Bronchial epithelial cell (primary cell): Measurements from ENCODE around the gene PCK2. TPM values are rescaled to one million over a fixed set of nuclear protein-coding genes. Genes with fewer than 3 reads are reported as not detected.

ENCODE experiments used
- DNase-seq: peaks from one replicate; pipeline ENCODE4 v3.0.0-alpha.2; 2010; ENCODE audit warnings: low read depth
- FAIRE-seq: peaks from 2 replicates; lab custom pipeline; 2011; peaks lifted over from hg19 to GRCh38; lab: Jason Lieb, UNC
- H3K27me3 ChIP-seq: 2 replicates; pipeline ENCODE4 v1.5.1; 2011; ENCODE audit warnings: low read length; ENCODE audit not compliant: control insufficient read depth, insufficient read depth
- H3K36me3 ChIP-seq: 2 replicates; pipeline ENCODE4 v1.5.1; 2011; ENCODE audit warnings: low read length; ENCODE audit not compliant: control insufficient read depth, insufficient read depth
- H3K4me3 ChIP-seq: 2 replicates; pipeline ENCODE4 v1.5.1; 2011; ENCODE audit warnings: mild to moderate bottlenecking, low read depth, low read length, control low read depth
- total RNA-seq: library from RNA; depleted of rRNA; stranded (reverse); fragments of >200 nt; gene quantifications from 2 replicates; pipeline ENCODE4 v1.2.1, GENCODE V29; 2014
- TF ChIP-seq, protein P1 (sequence below): IDR thresholded peaks from 2 replicates; pipeline ENCODE4 v1.5.1; 2011; ENCODE audit warnings: mild to moderate bottlenecking, moderate library complexity, low read length, control low read depth, inconsistent platforms; ENCODE audit not compliant: insufficient read depth, severe bottlenecking

Gene PCK2
- total RNA-seq, 1 donor from 2014 or later = 84.8 TPM

DNA sequence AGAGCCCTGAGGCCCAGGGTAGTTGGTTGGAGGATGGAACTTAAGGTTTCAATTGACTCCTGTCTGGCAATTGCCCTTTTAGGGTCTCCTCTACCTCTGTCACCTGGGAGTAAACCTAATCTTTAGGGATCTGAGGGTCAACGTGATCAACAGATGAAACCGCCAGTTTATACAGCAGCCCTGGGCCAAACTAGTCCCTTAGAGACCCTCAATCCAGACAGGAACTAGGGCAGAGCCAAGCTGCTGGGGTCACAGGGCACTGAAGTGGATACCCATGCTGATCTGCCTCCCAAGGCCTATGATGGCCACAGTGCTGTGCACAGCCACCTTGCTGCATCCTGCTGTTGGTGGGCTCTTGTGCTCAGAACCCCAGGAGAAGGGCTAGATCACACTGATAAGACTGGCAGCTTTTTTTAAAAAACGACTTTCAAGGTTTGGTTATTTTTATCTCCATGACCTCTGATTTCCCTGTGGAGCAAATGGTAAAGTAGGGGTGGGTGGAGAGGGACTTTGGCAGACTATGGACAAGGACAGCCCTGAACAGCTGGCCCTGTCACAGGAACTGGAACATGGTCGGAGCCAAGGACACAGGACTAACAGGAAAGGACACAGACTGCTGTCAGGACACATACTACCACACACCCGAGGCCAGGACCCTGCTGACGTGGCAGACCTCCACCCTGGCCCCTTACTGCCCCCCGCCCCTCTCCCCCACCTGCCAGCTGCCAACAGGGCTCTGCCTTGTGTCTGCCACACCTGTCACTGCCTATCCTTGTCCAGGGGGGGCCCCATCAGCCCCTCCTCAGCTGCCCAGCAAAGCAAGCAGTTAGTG, 36.8 kb downstream of the PCK2 start:
- Histone ChIP-seq H3K36me3 (peaks cover 1% of the 10 kb centered on the region), H3K4me3 (no peak overlapping the region), H3K27me3 (no peaks in the 10 kb centered on the region)
- DNase-seq = no peak
- TF ChIP-seq, protein P1, sequence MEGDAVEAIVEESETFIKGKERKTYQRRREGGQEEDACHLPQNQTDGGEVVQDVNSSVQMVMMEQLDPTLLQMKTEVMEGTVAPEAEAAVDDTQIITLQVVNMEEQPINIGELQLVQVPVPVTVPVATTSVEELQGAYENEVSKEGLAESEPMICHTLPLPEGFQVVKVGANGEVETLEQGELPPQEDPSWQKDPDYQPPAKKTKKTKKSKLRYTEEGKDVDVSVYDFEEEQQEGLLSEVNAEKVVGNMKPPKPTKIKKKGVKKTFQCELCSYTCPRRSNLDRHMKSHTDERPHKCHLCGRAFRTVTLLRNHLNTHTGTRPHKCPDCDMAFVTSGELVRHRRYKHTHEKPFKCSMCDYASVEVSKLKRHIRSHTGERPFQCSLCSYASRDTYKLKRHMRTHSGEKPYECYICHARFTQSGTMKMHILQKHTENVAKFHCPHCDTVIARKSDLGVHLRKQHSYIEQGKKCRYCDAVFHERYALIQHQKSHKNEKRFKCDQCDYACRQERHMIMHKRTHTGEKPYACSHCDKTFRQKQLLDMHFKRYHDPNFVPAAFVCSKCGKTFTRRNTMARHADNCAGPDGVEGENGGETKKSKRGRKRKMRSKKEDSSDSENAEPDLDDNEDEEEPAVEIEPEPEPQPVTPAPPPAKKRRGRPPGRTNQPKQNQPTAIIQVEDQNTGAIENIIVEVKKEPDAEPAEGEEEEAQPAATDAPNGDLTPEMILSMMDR = no peak
- FAIRE-seq = no peak

DNA sequence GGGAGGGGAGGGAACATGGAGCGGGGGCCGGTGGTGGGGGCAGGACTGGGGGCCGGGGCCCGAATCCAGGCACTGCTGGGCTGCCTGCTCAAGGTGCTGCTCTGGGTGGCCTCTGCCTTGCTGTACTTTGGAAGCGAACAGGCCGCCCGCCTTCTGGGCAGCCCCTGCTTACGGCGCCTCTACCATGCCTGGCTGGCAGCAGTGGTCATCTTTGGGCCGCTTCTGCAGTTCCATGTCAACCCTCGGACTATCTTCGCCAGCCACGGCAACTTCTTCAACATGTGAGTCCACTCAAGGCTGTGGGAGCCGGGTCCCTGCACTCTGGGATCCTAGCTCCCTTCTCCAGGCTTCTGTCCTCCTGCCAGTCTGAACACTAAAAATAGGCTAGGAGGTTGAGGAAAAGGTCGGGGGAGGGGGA, 37.4 kb downstream of the PCK2 start:
- no peak for FAIRE-seq
- Histone ChIP-seq H3K36me3 (peaks cover 1% of the 10 kb centered on the region), H3K4me3 (no peak overlapping the region), H3K27me3 (no peaks in the 10 kb centered on the region)
- TF ChIP-seq, protein P1 = no peak
- DNase-seq = no peak

DNA sequence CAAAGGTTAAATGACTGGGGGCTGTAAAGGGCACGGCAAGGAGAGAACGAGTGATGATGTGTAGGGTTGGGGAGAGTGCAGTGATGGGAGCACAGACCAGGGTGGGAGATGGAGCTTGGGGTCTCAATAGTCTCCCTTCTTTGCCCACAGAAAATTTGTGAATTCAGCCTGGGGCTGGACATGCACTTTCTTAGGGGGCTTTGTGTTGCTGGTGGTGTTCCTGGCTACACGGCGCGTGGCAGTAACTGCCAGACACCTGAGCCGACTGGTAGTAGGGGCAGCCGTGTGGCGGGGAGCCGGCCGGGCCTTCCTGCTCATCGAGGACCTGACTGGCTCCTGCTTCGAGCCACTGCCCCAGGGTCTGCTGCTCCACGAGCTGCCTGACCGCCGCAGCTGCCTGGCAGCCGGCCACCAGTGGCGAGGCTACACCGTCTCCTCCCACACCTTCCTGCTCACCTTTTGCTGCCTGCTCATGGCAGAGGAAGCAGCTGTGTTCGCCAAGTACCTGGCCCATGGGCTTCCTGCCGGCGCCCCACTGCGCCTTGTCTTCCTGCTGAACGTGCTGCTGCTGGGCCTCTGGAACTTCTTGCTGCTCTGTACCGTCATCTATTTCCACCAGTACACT, 38.1 kb downstream of the PCK2 start:
- FAIRE-seq (no peak), DNase-seq (no peak)
- TF ChIP-seq, protein P1 = no peak
- H3K27me3 ChIP-seq = no peaks in the 10 kb centered on the region
- no peak overlapping the region for H3K4me3 ChIP-seq
- peaks cover 1% of the 10 kb centered on the region for H3K36me3 ChIP-seq

DNA sequence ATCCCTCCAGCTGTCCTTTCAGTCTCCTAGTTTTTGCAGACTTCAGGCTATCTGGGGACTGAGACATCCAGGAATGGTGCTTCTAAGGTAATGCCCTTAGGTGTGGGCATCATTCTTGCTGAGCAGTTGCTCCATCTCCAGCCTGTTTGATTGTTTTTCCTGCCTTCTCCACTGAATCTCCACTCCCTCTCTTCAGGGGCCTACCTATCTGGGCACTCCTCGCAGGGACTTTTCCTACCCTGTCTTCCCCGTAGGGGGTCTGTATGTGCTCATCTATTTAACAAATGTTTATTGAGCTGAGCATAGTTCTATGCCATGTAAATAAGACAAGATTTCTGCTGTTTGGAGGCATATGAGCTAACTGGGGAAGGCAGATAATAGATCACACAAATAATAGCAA, 38.9 kb downstream of the PCK2 start:
- TF ChIP-seq, protein P1 = no peak
- DNase-seq (no peak), FAIRE-seq (no peak)
- H3K27me3 ChIP-seq = no peaks in the 10 kb centered on the region
- H3K36me3 ChIP-seq = peaks cover 3% of the 10 kb centered on the region
- no peak overlapping the region for H3K4me3 ChIP-seq

DNA sequence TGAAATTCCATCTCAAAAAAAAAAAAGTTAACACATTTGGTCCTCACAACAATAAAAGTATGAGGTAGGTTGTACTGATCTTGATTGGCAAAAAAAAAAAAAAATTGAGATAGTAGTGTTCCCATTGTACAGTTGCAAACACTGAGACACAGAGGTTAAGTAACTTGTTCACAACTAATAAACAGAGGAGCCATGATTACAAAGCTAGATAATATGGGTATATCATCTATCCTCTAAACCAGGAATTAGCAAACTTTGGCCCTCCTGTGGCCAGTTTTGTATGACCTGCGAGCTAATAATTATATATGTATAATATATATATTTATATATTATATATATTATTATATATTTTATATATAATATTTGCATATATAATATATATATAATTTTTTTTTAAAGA, 39.6 kb downstream of the PCK2 start:
- Histone ChIP-seq H3K27me3 (no peaks in the 10 kb centered on the region), H3K36me3 (peaks cover 7% of the 10 kb centered on the region), H3K4me3 (no peak overlapping the region)
- no peak for DNase-seq
- FAIRE-seq = no peak
- TF ChIP-seq, protein P1 = no peak
